OCI-LY3 (cell line): ENCODE results near the gene CGB7.
"Not testable (repeated sequence)": the region's sequence is repeated elsewhere in the genome, so short reads cannot be mapped to it uniquely, and the experiment has no call there.

ENCODE experiments used
- H2AFZ ChIP-seq: fragments of 200-600, 300-600 bp; shearing (Covaris generic); 2 replicates; pipeline ENCODE4 v1.6.0; 2014; ENCODE audit warnings: antibody characterized with exemption, low read depth, low read length
- H3K27ac ChIP-seq: fragments of 200-600, 300-600 bp; sonication (generic); 2 replicates; pipeline ENCODE4 v1.5.1; 2014; ENCODE audit warnings: mild to moderate bottlenecking, low read length, moderate library complexity, mixed read lengths
- H3K27me3 ChIP-seq: fragments of 200-600, 300-600 bp; sonication (generic); 2 replicates; pipeline ENCODE4 v1.6.1; 2014; ENCODE audit warnings: low read depth, low read length, mixed read lengths
- H3K36me3 ChIP-seq: fragments of 200-600, 300-600 bp; sonication (generic); replicated peaks from 2 replicates; pipeline ENCODE3; 2014; ENCODE audit warnings: low read depth, low read length, mixed read lengths
- H3K4me1 ChIP-seq: fragments of 300-600, 200-600 bp; sonication (generic); 2 replicates; pipeline ENCODE4 v1.6.1; 2014; ENCODE audit warnings: low read length, mixed read lengths
- H3K4me2 ChIP-seq: fragments of 200-600, 300-600 bp; sonication (generic); 2 replicates; pipeline ENCODE4 v1.6.1; 2014; ENCODE audit warnings: low read length, mixed read lengths
- H3K4me3 ChIP-seq: fragments of 300-600, 200-600 bp; sonication (generic); 2 replicates; pipeline ENCODE4 v1.5.1; 2014; ENCODE audit warnings: antibody characterized with exemption, mild to moderate bottlenecking, low read length, moderate library complexity
- H3K79me2 ChIP-seq: fragments of 300-600, 200-600 bp; shearing (Covaris generic); 2 replicates; pipeline ENCODE4 v1.6.1; 2014; ENCODE audit warnings: mild to moderate bottlenecking, low read length, mixed read lengths
- H3K9ac ChIP-seq: fragments of 300-600, 200-600 bp; shearing (Covaris generic); 2 replicates; pipeline ENCODE4 v1.6.0; 2014; ENCODE audit warnings: mild to moderate bottlenecking, low read length, moderate library complexity
- H3K9me3 ChIP-seq: fragments of 200-600, 300-600 bp; shearing (Covaris generic); 2 replicates; pipeline ENCODE4 v1.6.1; 2014; ENCODE audit warnings: low read length, mixed read lengths; ENCODE audit not compliant: insufficient read depth
- H4K20me1 ChIP-seq: fragments of 200-600, 300-600 bp; sonication (generic); 2 replicates; pipeline ENCODE4 v1.6.1; 2016; ENCODE audit warnings: low read length, mixed read lengths; ENCODE audit not compliant: insufficient read depth
- CTCF ChIP-seq: fragments of 200-600, 300-600 bp; sonication (generic); IDR thresholded peaks from 2 replicates; pipeline ENCODE4 v1.5.1; 2014; ENCODE audit warnings: antibody characterized with exemption, low read length, low read depth
- EZH2phosphoT487 ChIP-seq: fragments of 200-600 bp; shearing (Covaris generic); IDR thresholded peaks from 2 replicates; pipeline ENCODE4 v1.6.1; 2018; ENCODE audit warnings: antibody characterized with exemption, mixed run types, low read depth

The CGB7 gene

GRCh38 chr19:49061000-49061399, 3.5 kb upstream of the CGB7 start:
- H3K9ac ChIP-seq = no peak overlapping the region
- no peaks in the 10 kb centered on the region for H3K36me3 ChIP-seq
- H3K27ac ChIP-seq = no peak overlapping the region
- H3K4me3 ChIP-seq = no peak overlapping the region
- peaks cover 13% of the 10 kb centered on the region for H3K27me3 ChIP-seq
- no peak overlapping the region for H2AFZ ChIP-seq
- H3K79me2 ChIP-seq = no peaks in the 10 kb centered on the region
- H3K4me2 ChIP-seq = no peak overlapping the region
- H4K20me1 ChIP-seq = no peaks in the 10 kb centered on the region
- TF ChIP-seq CTCF = no peak
- TF ChIP-seq EZH2phosphoT487 = no peak
- H3K9me3 ChIP-seq = no peaks in the 10 kb centered on the region
- H3K4me1 ChIP-seq = no peaks in the 10 kb centered on the region

DNA sequence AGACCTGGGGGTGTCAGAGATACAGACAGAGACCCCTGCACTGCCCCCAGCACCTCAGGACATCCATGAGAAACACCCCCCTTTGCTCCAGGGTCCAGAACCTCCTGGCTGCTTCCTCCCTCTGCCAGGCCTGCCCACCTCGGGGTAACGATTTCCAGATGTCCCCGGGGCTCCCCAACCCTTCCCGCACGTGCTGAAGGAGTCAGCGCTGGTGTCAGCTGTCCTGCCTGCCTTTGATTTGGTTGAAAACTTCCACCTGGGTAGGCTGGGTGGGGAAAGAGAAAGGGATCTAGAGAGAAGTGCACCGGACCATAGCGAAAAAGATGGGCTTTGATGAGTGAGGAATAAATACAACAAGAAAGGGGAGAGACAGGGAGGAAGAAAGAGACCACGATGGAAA, 1.5 kb upstream of the CGB7 start:
- H3K4me3 ChIP-seq = no peak overlapping the region
- H3K4me1 ChIP-seq = no peaks in the 10 kb centered on the region
- H2AFZ ChIP-seq = no peak overlapping the region
- no peaks in the 10 kb centered on the region for H3K79me2 ChIP-seq
- TF ChIP-seq EZH2phosphoT487 (no peak), CTCF (no peak)
- no peaks in the 10 kb centered on the region for H3K36me3 ChIP-seq
- H3K4me2 ChIP-seq = no peak overlapping the region
- H3K27me3 ChIP-seq = 0 out of 2 replicates have a peak, but pooled peaks cover 1% of the 10 kb centered on the region
- H3K9ac ChIP-seq = no peak overlapping the region
- H3K27ac ChIP-seq = no peak overlapping the region
- no peaks in the 10 kb centered on the region for H4K20me1 ChIP-seq
- H3K9me3 ChIP-seq = no peaks in the 10 kb centered on the region

DNA sequence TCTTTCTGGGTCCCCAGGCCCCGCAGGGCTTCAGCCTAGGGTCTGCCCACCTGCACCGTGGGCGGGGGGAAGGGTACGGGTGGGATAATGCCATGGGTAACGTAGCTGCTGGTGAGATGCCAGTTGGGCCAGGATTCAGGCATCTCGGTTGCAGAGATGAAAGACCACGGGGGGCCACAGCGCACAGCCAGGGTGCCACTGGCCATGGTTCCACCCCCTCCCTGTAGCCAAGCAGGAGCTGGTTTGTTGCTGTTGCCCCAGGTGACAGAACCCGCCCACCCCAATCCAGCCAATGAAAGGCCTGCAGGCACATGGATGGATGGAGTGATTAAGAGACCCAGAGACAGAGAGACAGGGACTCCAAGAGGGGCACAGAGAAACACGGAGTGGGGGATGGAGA, 1.0 kb upstream of the CGB7 start:
- Histone ChIP-seq H3K9ac (no peak overlapping the region), H3K79me2 (no peaks in the 10 kb centered on the region), H3K27ac (no peak overlapping the region), H3K4me1 (no peaks in the 10 kb centered on the region), H3K27me3 (no peaks in the 10 kb centered on the region), H4K20me1 (no peaks in the 10 kb centered on the region), H3K4me2 (no peak overlapping the region), H3K4me3 (no peak overlapping the region), H3K9me3 (no peaks in the 10 kb centered on the region), H3K36me3 (no peaks in the 10 kb centered on the region), H2AFZ (no peak overlapping the region)
- TF ChIP-seq EZH2phosphoT487 = no peak
- no peak for TF ChIP-seq CTCF

GRCh38 chr19:49056902-49057596, 500 bp downstream of the CGB7 start:
- H3K4me2 ChIP-seq, H3K27me3 ChIP-seq, H3K9me3 ChIP-seq, H4K20me1 ChIP-seq, H3K4me3 ChIP-seq, H3K27ac ChIP-seq, H3K9ac ChIP-seq, H2AFZ ChIP-seq, H3K79me2 ChIP-seq, H3K36me3 ChIP-seq, H3K4me1 ChIP-seq: not testable (repeated sequence)
